ENCODE data around the gene AP4M1.

Gene AP4M1

DNA sequence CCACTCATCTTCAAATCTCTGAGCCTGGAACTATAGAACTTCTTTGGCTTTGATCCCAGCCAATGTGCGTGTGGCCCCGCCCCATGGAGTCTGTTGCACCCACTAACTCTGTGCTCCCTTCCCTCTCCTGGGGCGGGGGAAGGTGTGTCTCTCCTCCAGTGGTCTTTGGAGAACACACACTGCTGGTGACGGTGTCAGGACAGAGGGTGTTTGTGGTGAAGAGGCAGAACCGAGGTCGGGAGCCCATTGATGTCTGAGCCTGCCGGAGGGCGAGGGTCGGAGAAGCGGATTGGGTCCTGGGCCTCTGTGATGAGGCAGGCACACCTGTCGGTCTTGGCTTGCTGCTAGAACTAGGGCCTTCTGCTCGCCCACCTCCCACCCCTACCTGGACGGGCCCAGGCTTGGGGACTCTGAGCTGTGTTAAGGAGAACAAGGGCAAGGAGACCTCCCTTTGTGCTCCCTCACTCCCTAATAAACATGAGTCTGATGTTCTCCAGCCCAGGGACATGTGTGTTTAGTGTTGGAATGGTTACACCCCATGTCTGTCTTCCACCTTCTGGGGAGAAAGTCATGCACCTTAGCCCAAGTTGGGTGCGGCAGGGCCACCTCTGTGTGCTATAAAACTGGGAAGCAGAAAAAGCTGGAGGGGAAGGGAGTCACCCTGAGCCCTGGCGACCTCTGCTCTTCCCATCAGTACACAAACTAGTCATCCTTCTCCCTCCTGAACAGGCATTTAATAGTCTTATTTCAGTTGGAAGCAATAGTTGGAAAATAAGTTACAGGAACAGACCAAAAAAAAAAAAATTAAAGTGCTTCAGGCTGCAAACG is 52.5 kb downstream of the AP4M1 start:
- DNase-seq (ENCODE audit: low read depth): no peak
- TF ChIP-seq, protein P1, sequence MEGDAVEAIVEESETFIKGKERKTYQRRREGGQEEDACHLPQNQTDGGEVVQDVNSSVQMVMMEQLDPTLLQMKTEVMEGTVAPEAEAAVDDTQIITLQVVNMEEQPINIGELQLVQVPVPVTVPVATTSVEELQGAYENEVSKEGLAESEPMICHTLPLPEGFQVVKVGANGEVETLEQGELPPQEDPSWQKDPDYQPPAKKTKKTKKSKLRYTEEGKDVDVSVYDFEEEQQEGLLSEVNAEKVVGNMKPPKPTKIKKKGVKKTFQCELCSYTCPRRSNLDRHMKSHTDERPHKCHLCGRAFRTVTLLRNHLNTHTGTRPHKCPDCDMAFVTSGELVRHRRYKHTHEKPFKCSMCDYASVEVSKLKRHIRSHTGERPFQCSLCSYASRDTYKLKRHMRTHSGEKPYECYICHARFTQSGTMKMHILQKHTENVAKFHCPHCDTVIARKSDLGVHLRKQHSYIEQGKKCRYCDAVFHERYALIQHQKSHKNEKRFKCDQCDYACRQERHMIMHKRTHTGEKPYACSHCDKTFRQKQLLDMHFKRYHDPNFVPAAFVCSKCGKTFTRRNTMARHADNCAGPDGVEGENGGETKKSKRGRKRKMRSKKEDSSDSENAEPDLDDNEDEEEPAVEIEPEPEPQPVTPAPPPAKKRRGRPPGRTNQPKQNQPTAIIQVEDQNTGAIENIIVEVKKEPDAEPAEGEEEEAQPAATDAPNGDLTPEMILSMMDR (IDR thresholded peaks at IDR 0.05; ENCODE audit: control insufficient read depth, insufficient read depth, low read depth, low read length, missing control alignments): no peak
- no peak overlapping the region for H3K4me3 ChIP-seq (ENCODE audit: control insufficient read depth, low read depth, low read length)

- no peak overlapping the region for H3K4me3 ChIP-seq (ENCODE audit: control insufficient read depth, low read depth, low read length)
- no peak for DNase-seq (ENCODE audit: low read depth)
- TF ChIP-seq, protein P1 (IDR thresholded peaks at IDR 0.05; ENCODE audit: control insufficient read depth, insufficient read depth, low read depth, low read length, missing control alignments): no peak
Measured at GRCh38 chr7:100154651-100155491, 53.4 kb downstream of the AP4M1 start.

GRCh38 chr7:100155553-100156317 is 54.3 kb downstream of the AP4M1 start:
- TF ChIP-seq, protein P1 (IDR thresholded peaks at IDR 0.05; ENCODE audit: control insufficient read depth, insufficient read depth, low read depth, low read length, missing control alignments): no peak
- no peak for DNase-seq (ENCODE audit: low read depth)
- no peak overlapping the region for H3K4me3 ChIP-seq (ENCODE audit: control insufficient read depth, low read depth, low read length)

GRCh38 chr7:100156331-100157068 is 55.1 kb downstream of the AP4M1 start:
- DNase-seq (ENCODE audit: low read depth): no peak
- H3K4me3 ChIP-seq (ENCODE audit: control insufficient read depth, low read depth, low read length): no peak overlapping the region; the same call in none of the 2 replicates
- TF ChIP-seq, protein P1 (IDR thresholded peaks at IDR 0.05; ENCODE audit: control insufficient read depth, insufficient read depth, low read depth, low read length, missing control alignments): no peak

- TF ChIP-seq, protein P1 (IDR thresholded peaks at IDR 0.05; ENCODE audit: control insufficient read depth, insufficient read depth, low read depth, low read length, missing control alignments): no peak
- no peak for DNase-seq (ENCODE audit: low read depth)
- H3K4me3 ChIP-seq (ENCODE audit: control insufficient read depth, low read depth, low read length): peak overlapping the region; percentile 80
Measured at GRCh38 chr7:100157069-100157333, 55.6 kb downstream of the AP4M1 start.

All from AG09309 (cell line).